ENCODE results near the gene DNER. TPM values are rescaled to one million over a fixed set of nuclear protein-coding genes. Genes with fewer than 3 reads are reported as not detected.
A peak's percentile ranks its signal among the peaks of the same experiment; 100 is the strongest.

Gene DNER
- total and polyA plus RNA-seq, 4 donors, result 56.5 to 446 (median 269) TPM

DNA sequence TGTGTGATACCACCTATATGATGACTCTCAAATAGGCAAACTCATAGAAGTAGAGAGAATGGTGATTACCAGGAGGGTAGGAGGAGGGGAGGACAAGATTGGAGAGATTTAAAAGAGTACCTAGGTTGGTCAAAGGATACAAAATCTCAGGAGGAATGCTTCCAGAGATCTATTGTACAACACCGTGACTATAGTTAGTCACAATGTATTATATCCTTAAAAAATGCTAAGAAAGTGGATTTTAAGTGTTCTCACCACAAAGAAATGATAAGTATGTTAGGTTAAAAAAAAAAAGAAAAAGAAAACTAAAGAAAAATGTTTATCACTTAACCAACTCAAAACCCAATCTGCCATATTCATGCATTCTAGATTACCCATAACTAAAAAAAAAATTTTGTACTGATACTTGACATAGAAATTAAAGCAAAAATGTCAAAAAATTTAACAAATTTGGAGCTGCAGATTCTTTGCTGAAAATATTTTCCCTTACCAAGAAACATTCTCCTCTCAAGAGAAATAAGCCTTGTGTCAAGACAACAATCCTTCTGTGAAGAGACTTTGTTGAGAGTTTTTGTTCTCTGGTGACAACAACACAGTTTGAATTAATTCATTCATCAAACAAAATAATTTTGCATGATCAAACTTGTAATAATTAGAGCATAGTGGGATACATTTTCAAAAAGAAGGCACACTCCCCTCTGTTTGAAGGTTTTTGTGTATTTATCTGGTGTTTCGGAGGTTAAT, 213.1 kb downstream of the DNER start:
- Histone ChIP-seq H3K4me3 (ENCODE audit: low read depth, low read length) (no peak overlapping the region), H3K36me3 (ENCODE audit: control insufficient read depth, insufficient read depth, low read length) (peaks cover 3% of the 10 kb centered on the region), H3K4me1 (ENCODE audit: control insufficient read depth, insufficient read depth, low read length) (no peaks in the 10 kb centered on the region), H3K27me3 (ENCODE audit: control insufficient read depth, insufficient read depth, low read length) (no peaks in the 10 kb centered on the region), H3K27ac (ENCODE audit: low read depth, low read length) (no peak overlapping the region), H3K9me3 (ENCODE audit: control insufficient read depth, insufficient read depth, low read length) (peaks cover 6% of the 10 kb centered on the region)
- WGBS (ENCODE audit: insufficient coverage), result no CpG with 5 or more reads among the region's 2 CpGs
- no peak for DNase-seq (ENCODE audit: low read depth in 4 of 6, low spot score in 6 of 6)

DNA sequence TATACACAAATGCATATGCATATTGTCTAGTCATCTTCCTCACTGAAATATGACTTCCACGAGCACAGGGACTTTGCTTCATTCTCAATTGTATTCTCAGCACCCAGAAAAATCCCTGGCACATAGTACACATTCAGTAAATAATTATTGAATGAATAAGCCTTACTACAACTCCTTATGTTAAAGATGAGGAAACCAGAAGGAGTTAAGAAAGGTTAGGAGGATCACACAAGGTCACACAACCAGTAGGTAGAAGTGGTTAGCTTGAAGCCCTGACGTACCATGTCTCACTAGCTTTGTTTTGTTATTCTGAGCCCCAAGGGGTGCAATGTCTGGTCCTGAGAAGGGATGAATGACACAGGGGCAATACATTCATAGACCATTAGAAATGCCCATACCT, 222.3 kb downstream of the DNER start:
- Histone ChIP-seq H3K9me3 (ENCODE audit: control insufficient read depth, insufficient read depth, low read length) (peaks cover 4% of the 10 kb centered on the region), H3K4me3 (ENCODE audit: low read depth, low read length) (no peak overlapping the region), H3K4me1 (ENCODE audit: control insufficient read depth, insufficient read depth, low read length) (peaks cover 3% of the 10 kb centered on the region), H3K36me3 (ENCODE audit: control insufficient read depth, insufficient read depth, low read length) (peaks cover 9% of the 10 kb centered on the region), H3K27me3 (ENCODE audit: control insufficient read depth, insufficient read depth, low read length) (no peaks in the 10 kb centered on the region), H3K27ac (ENCODE audit: low read depth, low read length) (no peak overlapping the region)
- 88% methylated on average over 1 of the region's 2 CpGs for WGBS (ENCODE audit: insufficient coverage)
- DNase-seq (ENCODE audit: low read depth in 4 of 6, low spot score in 6 of 6), result no peak

DNA sequence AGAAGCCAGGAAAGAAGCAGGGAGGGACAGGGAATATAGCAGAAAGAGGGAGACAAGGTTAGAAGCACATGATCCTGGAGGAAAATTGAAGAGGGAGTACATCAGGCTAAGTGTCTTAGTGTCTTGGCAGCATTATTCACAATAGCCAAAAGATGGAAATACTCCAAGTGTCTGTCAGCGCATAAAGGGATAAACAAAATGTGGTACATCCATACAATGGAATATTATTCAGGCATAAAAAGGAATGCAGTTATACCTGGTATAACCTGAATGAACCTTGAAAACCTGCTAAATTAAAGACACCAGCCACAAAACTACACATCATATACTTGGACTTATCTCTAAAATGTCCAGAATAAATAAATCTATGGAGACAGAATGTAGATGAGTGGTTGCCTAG, 224.2 kb downstream of the DNER start:
- H3K27me3 ChIP-seq (ENCODE audit: control insufficient read depth, insufficient read depth, low read length), result no peaks in the 10 kb centered on the region
- H3K36me3 ChIP-seq (ENCODE audit: control insufficient read depth, insufficient read depth, low read length), result peaks cover 9% of the 10 kb centered on the region
- peaks cover 4% of the 10 kb centered on the region for H3K9me3 ChIP-seq (ENCODE audit: control insufficient read depth, insufficient read depth, low read length)
- H3K4me1 ChIP-seq (ENCODE audit: control insufficient read depth, insufficient read depth, low read length), result peaks cover 3% of the 10 kb centered on the region
- WGBS (ENCODE audit: insufficient coverage), result no CpG with 5 or more reads among the region's 1 CpG
- DNase-seq (ENCODE audit: low read depth in 4 of 6, low spot score in 6 of 6), result no peak
- H3K27ac ChIP-seq (ENCODE audit: low read depth, low read length), result no peak overlapping the region
- no peak overlapping the region for H3K4me3 ChIP-seq (ENCODE audit: low read depth, low read length)

DNA sequence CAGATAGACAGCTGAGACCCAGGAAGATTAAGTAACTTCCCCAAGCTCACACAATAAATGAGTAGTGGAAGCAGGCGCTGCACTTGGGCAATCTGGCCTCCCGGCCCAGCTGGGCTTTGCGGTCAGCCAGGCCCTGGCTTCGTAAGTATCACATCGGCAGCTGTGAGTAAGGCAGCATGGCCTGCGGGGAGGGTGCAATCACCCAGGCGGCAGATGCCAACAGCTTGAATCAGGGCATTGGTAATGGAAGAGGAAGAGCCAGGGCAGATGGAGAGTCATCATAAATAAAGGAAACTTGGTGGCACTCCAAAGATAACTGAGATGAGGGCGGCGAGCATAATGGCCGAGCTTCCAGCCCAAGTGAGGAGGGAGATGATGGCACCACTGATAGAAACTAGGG, 225.3 kb downstream of the DNER start:
- peak in 2 of 6 donors; percentile 17 to 70 for DNase-seq (ENCODE audit: low read depth in 4 of 6, low spot score in 6 of 6)
- Histone ChIP-seq H3K27me3 (ENCODE audit: control insufficient read depth, insufficient read depth, low read length) (no peaks in the 10 kb centered on the region), H3K9me3 (ENCODE audit: control insufficient read depth, insufficient read depth, low read length) (peaks cover 4% of the 10 kb centered on the region), H3K36me3 (ENCODE audit: control insufficient read depth, insufficient read depth, low read length) (peaks cover 9% of the 10 kb centered on the region), H3K4me1 (ENCODE audit: control insufficient read depth, insufficient read depth, low read length) (peaks cover 3% of the 10 kb centered on the region), H3K4me3 (ENCODE audit: low read depth, low read length) (no peak overlapping the region), H3K27ac (ENCODE audit: low read depth, low read length) (no peak overlapping the region)
- 71% methylated on average over 10 of the region's 10 CpGs for WGBS (ENCODE audit: insufficient coverage)

DNA sequence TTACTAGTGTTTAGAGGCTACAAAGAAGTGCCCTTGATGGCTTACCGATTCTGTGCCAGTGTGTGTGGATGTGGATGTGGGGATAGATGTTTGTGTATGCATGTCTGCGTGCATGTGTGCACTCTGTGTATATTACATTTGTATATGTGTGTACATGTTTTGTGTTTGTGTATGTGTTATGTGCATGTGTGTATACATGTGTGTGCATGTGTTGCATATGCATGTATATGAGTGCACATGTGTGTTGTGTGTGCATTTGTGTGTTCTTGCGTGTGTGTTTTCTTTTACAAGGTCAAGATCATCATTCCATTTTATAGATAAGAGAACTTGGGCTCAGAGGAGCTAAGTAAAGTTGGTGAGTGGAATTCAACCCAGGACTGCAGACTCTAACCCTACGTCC, 226.1 kb downstream of the DNER start:
- peaks cover 3% of the 10 kb centered on the region for H3K4me1 ChIP-seq (ENCODE audit: control insufficient read depth, insufficient read depth, low read length)
- H3K27me3 ChIP-seq (ENCODE audit: control insufficient read depth, insufficient read depth, low read length), result no peaks in the 10 kb centered on the region
- H3K4me3 ChIP-seq (ENCODE audit: low read depth, low read length), result no peak overlapping the region
- peaks cover 4% of the 10 kb centered on the region for H3K9me3 ChIP-seq (ENCODE audit: control insufficient read depth, insufficient read depth, low read length)
- 94% methylated on average over 2 of the region's 4 CpGs for WGBS (ENCODE audit: insufficient coverage)
- H3K36me3 ChIP-seq (ENCODE audit: control insufficient read depth, insufficient read depth, low read length), result peaks cover 9% of the 10 kb centered on the region
- H3K27ac ChIP-seq (ENCODE audit: low read depth, low read length), result no peak overlapping the region
- no peak for DNase-seq (ENCODE audit: low read depth in 4 of 6, low spot score in 6 of 6)

DNA sequence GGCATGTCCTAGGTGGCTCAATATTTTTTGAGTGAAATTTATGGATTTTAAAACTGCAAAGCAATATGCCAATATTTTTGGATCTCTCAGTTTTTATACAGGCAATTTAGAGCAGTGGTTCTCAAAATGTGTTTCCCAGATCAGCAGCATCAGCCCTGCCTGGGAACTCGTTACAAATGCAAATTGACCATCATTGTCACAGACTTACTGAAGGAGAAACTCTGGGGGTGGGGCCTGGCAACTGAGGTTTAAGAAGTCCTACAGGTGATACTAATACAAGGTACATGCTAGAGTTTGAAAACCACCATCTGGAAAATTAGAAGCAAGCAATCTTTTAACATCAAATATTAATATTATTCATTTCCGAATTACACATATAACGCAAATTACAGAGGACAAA, 227.7 kb downstream of the DNER start:
- Histone ChIP-seq H3K36me3 (ENCODE audit: control insufficient read depth, insufficient read depth, low read length) (peaks cover 9% of the 10 kb centered on the region), H3K4me3 (ENCODE audit: low read depth, low read length) (no peak overlapping the region)

DNA sequence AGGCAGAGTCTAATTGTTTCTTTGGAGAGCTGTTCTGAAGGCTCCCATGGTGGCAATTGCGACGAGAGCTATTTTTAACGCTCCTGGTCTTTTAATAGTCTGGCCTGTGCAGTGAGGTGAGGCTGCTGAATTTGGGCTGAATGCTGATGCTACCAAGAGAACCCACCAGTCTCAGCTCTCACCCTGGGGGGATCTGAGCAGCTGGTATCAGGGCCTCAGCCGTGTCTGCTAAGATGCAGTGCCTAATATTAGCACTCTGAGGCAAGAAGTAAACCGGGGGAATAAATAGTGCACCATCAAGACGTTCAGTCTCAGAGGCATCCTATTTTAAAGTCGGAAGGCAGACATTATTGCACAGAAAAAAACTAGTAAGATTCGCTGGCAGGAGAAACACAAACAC, 228.5 kb downstream of the DNER start:
- peak in 5 of 6 donors; percentile 15 to 92 (median 28) for DNase-seq (ENCODE audit: low read depth in 4 of 6, low spot score in 6 of 6)
- WGBS (ENCODE audit: insufficient coverage), result 5% methylated on average over 3 of the region's 8 CpGs
- no peaks in the 10 kb centered on the region for H3K27me3 ChIP-seq (ENCODE audit: control insufficient read depth, insufficient read depth, low read length)
- H3K4me1 ChIP-seq (ENCODE audit: control insufficient read depth, insufficient read depth, low read length), result peaks cover 3% of the 10 kb centered on the region
- H3K4me3 ChIP-seq (ENCODE audit: low read depth, low read length), result no peak overlapping the region
- peaks cover 9% of the 10 kb centered on the region for H3K36me3 ChIP-seq (ENCODE audit: control insufficient read depth, insufficient read depth, low read length)
- H3K27ac ChIP-seq (ENCODE audit: low read depth, low read length), result no peak overlapping the region
- peaks cover 4% of the 10 kb centered on the region for H3K9me3 ChIP-seq (ENCODE audit: control insufficient read depth, insufficient read depth, low read length)

More for the DNA sequence above, 227.7 kb downstream of the DNER start:
- H3K4me1 ChIP-seq (ENCODE audit: control insufficient read depth, insufficient read depth, low read length), result peaks cover 3% of the 10 kb centered on the region
- no peaks in the 10 kb centered on the region for H3K27me3 ChIP-seq (ENCODE audit: control insufficient read depth, insufficient read depth, low read length)
- DNase-seq (ENCODE audit: low read depth in 4 of 6, low spot score in 6 of 6), result peak in 1 of 6 donors; percentile 41
- no CpG with 5 or more reads among the region's 3 CpGs for WGBS (ENCODE audit: insufficient coverage)
- H3K9me3 ChIP-seq (ENCODE audit: control insufficient read depth, insufficient read depth, low read length), result peaks cover 4% of the 10 kb centered on the region
- H3K27ac ChIP-seq (ENCODE audit: low read depth, low read length), result no peak overlapping the region

DNA sequence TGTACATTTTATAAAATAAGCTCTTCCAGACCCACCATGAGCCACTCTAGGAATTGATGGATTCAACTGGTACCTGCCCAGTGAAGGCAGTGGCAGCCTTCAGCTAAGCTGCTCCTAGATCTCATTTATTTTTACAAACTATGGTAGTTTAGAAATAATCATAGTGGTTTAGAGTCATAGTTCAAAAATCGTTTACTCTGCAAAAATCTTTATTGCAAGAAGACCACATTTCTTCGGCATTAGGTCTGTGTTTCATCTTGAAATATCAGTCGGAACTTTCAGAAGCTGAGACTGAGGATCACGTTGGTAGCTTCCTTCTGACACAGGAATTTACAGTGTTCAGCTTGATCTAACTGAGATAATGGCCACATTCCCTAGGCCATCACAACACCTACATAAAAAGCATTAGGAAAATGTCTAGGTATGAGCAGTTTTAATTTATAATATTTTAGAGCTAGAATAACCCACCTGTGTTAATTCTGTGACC, 237.0 kb downstream of the DNER start:
- no peak for DNase-seq (ENCODE audit: low read depth in 4 of 6, low spot score in 6 of 6)
- H3K4me3 ChIP-seq (ENCODE audit: low read depth, low read length), result no peak overlapping the region
- no peak overlapping the region for H3K27ac ChIP-seq (ENCODE audit: low read depth, low read length)
- H3K36me3 ChIP-seq (ENCODE audit: control insufficient read depth, insufficient read depth, low read length), result peaks cover 16% of the 10 kb centered on the region
- H3K27me3 ChIP-seq (ENCODE audit: control insufficient read depth, insufficient read depth, low read length), result no peaks in the 10 kb centered on the region
- WGBS (ENCODE audit: insufficient coverage), result no CpG with 5 or more reads among the region's 4 CpGs
- H3K9me3 ChIP-seq (ENCODE audit: control insufficient read depth, insufficient read depth, low read length), result no peaks in the 10 kb centered on the region
- no peaks in the 10 kb centered on the region for H3K4me1 ChIP-seq (ENCODE audit: control insufficient read depth, insufficient read depth, low read length)

DNA sequence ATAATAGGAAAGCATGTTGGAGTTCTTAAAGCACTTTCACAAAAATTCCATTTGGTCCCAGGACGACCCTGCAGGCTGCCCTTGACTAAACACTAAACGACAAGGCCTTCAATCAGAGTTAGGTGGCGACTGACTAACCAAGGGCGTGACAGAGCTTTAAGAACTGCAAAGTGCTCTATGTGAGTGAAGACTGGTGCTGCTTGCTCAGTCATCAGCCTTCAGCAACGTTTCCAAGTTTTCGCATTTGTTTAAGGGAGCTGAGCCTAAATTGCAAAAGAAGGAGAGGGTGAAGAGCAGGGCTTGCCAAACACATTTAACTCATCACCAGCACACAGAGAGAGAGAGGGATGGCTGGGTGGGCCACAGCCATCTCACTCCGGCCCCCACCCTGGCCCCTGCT, 238.6 kb downstream of the DNER start:
- Histone ChIP-seq H3K27ac (ENCODE audit: low read depth, low read length) (no peak overlapping the region), H3K4me3 (ENCODE audit: low read depth, low read length) (no peak overlapping the region), H3K27me3 (ENCODE audit: control insufficient read depth, insufficient read depth, low read length) (no peaks in the 10 kb centered on the region), H3K4me1 (ENCODE audit: control insufficient read depth, insufficient read depth, low read length) (no peaks in the 10 kb centered on the region), H3K9me3 (ENCODE audit: control insufficient read depth, insufficient read depth, low read length) (no peaks in the 10 kb centered on the region), H3K36me3 (ENCODE audit: control insufficient read depth, insufficient read depth, low read length) (peaks cover 16% of the 10 kb centered on the region)
- DNase-seq (ENCODE audit: low read depth in 4 of 6, low spot score in 6 of 6), result no peak
- 68% methylated on average over 4 of the region's 7 CpGs for WGBS (ENCODE audit: insufficient coverage)

DNA sequence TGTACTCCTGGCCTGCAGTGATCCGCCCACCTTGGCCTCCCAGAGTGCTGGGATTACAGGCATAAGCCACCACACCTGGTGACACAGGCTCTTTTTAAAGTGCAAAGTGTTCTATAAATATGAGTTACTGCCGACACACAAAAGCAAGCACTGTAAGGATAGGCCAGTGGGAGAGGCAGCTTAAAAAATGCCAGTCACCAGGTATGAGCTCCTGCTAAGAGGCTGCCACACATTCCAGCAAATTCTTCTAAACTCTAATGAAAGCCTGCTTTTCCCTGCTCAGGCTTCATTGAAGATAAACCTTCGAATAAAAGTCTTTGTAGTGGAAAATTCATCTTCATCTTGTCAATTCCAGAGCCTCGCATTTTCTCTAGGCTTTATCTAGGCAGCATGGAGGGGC, 240.2 kb downstream of the DNER start:
- H3K27me3 ChIP-seq (ENCODE audit: control insufficient read depth, insufficient read depth, low read length), result no peaks in the 10 kb centered on the region
- H3K36me3 ChIP-seq (ENCODE audit: control insufficient read depth, insufficient read depth, low read length), result peaks cover 16% of the 10 kb centered on the region
- WGBS (ENCODE audit: insufficient coverage), result 80% methylated on average over 2 of the region's 4 CpGs

More for the DNA sequence above, 240.2 kb downstream of the DNER start:
- Histone ChIP-seq H3K4me1 (ENCODE audit: control insufficient read depth, insufficient read depth, low read length) (no peaks in the 10 kb centered on the region), H3K9me3 (ENCODE audit: control insufficient read depth, insufficient read depth, low read length) (no peaks in the 10 kb centered on the region), H3K4me3 (ENCODE audit: low read depth, low read length) (no peak overlapping the region), H3K27ac (ENCODE audit: low read depth, low read length) (no peak overlapping the region)
- no peak for DNase-seq (ENCODE audit: low read depth in 4 of 6, low spot score in 6 of 6)

Data from spinal cord (tissue), 10 donors.